GM12872 (cell line): Measurements from ENCODE around the gene RNF144A.

Experiments
- TF ChIP-seq, protein P1 (sequence below): IDR thresholded peaks from 3 replicates; pipeline ENCODE4 v1.5.1; 2011; ENCODE audit warnings: low read depth, mild to moderate bottlenecking, low read length, moderate library complexity; ENCODE audit not compliant: insufficient read depth

Gene RNF144A

DNA sequence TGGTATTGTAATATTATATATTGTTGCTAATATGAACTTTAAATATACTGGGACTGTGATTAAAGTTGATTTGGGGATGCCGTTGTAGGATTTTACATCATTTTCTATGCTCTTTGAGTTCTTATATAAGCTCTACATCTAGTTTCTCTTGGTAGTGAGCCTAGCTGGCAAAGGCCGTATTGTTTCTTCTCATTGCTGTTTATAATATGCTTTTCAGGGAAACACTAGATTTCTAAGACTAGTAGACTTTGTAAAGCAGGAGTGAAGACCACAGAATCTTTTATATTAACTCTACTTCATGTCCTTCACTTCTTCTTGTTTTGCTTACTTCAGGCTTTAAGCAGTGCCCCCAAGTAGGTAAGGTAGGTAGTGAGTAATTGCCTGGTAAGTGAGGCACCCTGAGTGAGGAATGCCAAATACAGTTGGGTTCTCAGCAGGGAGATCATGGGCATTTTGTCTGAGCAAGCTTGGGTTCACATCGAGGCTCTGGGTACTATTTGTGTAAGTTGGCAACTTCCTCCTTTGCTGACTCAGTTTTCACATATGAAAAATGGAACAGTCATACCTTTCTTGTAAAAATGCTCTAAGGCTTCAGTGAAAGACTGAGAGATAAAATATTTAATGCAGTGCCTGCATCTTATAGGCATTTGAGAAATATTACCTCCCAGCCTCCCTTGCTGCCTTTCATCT, 96.4 kb downstream of the RNF144A start:
- TF ChIP-seq, protein P1, sequence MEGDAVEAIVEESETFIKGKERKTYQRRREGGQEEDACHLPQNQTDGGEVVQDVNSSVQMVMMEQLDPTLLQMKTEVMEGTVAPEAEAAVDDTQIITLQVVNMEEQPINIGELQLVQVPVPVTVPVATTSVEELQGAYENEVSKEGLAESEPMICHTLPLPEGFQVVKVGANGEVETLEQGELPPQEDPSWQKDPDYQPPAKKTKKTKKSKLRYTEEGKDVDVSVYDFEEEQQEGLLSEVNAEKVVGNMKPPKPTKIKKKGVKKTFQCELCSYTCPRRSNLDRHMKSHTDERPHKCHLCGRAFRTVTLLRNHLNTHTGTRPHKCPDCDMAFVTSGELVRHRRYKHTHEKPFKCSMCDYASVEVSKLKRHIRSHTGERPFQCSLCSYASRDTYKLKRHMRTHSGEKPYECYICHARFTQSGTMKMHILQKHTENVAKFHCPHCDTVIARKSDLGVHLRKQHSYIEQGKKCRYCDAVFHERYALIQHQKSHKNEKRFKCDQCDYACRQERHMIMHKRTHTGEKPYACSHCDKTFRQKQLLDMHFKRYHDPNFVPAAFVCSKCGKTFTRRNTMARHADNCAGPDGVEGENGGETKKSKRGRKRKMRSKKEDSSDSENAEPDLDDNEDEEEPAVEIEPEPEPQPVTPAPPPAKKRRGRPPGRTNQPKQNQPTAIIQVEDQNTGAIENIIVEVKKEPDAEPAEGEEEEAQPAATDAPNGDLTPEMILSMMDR, result no peak

DNA sequence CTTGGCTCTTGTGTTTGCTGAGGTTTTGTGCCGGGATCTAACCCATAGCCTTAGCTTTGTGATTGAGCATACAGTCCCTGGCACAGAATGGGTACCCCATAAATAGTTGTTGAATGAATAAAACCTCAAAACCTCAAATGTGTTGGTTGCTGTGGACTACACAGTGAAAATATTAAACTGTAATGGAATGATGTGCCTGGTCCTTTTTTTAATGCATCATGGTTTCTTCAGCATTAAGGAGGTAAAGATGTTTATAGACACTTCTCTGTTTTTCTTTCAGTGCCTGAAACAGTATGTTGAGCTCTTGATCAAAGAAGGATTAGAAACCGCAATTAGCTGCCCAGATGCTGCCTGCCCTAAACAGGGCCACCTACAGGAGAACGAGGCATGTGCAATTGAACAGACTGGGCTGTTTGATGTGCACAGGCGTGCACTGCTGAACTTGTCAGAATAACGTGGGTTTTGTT, 97.0 kb downstream of the RNF144A start:
- TF ChIP-seq, protein P1, result peak; percentile 61

DNA sequence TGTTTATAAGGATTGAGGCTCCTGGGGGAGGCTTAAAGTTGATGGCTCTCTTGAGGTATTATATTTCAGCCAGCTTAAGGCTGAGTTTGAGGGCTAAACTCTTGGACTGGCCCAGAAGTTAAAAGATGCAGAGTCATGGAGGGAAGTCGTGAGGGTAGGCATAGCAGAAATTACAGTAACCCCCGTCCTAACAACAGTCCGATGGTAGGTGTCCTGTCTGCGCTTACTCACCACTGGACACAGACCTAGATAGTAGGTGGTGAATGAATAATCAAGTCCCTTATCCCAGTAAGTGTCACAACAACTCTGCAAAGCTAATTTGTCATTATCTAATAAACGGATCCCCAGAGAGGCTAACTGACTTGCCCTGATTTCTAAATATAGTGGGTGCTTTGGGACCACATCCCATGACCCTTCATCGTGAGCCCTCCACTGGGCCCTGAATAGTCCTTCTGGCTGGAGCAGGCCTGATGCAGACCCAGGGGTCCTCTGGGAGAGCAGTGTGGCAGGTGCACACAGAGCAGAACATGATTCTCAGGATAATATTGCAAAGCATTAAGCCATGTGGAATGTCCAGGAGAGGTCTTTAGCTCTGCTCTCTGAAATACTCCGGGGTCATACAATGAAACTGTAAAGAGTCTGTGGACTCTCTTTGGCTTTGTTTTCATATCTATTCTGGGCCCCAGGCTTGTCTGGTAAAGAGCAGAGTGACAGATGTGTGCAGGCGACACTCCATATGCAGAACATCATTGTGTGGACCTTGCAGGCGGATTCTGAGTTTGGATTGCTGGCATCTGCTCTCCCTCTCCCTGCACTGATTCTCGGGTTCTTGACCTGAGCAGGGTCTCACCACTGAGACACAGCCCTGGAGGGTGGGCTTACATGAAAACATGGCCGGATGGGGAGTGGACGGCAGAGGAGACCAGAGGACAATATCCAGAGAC, 98.1 kb downstream of the RNF144A start:
- TF ChIP-seq, protein P1, result no peak

DNA sequence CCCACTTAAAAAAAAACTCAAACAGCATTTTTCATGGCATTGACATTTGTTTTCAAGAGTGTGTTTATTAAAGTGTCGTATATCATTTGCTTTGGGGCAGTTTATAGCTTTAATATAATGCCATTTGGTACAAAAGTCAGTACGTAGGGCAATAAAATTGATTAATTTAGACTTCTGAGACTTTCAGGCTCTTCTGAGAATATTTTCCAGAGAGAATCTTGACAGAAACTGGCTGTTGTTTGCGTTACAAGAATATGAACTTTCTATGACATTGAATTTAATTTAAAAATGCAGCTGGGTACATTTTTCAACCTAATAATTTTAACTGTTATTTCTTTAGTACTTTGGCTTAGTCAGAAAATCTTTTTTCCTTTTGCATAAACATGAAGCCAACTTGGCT, 98.9 kb downstream of the RNF144A start:
- TF ChIP-seq, protein P1, result no peak

DNA sequence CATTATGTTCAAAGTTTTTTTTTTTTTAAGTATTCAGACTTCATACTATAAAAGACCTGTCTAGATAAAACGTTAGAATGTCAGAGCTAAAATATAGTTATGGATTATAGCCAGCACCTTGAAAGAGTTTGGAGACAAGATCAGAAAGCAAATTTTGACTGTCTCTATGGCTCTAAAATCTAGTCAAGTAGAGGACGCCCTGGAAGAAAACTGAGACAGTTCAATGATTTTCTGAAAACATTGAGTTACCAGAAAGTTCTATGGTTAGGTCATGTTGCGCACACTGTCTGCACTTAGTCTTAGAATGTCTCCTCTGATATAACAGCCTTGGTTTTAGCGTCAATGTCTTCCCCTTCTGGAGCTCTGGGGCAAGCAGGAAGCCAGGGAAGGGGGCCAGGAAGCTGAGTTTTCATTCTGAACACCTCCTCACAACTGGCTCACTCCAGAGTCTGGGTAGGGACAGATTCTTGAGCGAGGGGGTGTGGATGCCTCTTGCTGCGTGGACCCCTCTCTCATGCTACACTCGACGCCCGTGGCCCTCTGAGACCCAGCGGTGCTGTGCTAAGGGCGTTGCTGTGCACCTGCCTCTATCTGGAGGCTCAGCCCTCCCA, 99.5 kb downstream of the RNF144A start:
- TF ChIP-seq, protein P1, result no peak

DNA sequence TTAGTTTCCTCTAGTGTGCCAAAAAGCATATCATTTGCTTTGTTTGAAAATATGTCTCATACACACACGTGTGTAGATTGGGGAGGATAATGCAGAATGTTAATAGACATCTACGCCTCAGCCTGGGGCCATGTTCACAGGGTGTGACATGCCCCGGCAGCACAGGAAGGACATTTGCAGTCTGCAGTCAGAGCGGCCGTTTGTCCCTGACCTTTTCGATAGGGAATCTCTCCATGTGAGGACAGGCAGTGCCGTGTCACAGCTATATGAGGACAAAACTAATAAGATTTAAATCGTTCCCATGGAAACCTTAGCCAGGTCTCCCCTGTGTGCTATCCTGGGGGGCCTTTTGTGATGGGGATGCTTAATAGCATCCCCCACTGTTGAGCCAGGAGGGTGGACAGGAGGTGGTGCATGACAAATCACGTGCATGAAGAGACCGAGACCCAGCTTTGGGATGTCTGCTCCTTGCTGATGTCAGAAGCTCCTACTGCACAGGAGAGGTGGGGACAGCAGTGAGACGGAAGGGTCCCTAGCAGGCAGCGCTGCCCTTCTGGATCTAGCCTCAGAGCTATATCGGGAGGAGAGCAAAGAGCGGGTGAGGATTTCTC, 100.6 kb downstream of the RNF144A start:
- TF ChIP-seq, protein P1, result no peak
